SU-DHL-6 (cell line): ENCODE measurements around the gene SAE1.

Experiments
- EZH2phosphoT487 ChIP-seq: fragments of 200-600 bp; sonication (generic), shearing (Covaris generic); conservative IDR thresholded peaks from 2 replicates; pipeline ENCODE4 v1.6.1; 2018; ENCODE audit warnings: mild to moderate bottlenecking, antibody characterized with exemption, low read length, moderate library complexity, mixed read lengths
- TF ChIP-seq, protein P1 (sequence below): fragments of 200-600 bp; sonication (generic); IDR thresholded peaks from one replicate; pipeline ENCODE4 v1.5.1; 2017; ENCODE audit warnings: antibody characterized with exemption, mild to moderate bottlenecking, low read length, moderate library complexity; ENCODE audit not compliant: insufficient read depth, poor library complexity, severe bottlenecking

DNA sequence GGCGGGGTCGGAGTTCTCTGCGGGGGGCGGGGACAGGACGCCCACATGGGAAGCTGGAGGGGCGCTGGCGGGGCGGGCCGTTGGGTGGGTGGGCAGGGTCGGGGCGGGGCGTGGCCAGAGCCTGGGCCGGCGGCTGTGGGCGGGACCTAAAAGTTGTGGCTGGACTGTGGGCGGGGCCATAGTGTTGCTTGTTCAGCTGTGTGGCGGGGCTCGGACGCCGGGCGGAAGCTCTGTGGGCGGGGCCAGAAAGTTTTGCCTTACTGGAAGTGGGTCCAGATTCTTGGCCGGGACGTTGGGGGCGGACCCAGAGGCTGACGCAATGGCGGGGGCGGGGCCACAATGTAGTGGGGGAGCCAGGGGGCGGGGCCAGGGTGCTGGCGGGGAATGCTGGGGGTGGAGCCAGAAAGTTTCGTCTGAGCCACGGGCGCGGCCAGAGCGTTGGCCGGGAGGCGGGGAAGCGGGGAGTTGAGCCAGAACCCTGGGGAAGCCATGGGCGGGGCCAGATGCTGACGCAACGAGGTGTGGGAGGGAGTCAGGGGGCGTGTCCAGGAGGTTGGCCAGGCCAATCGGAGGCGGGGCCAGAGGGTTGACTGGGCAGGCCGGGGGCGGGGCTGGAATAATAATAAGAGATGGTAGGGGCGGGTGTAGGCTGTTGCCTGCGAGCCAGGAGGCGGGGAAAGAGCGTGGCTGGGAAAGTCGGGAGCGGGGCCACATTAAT, 126.2 kb downstream of the SAE1 start:
- TF ChIP-seq, protein P1, sequence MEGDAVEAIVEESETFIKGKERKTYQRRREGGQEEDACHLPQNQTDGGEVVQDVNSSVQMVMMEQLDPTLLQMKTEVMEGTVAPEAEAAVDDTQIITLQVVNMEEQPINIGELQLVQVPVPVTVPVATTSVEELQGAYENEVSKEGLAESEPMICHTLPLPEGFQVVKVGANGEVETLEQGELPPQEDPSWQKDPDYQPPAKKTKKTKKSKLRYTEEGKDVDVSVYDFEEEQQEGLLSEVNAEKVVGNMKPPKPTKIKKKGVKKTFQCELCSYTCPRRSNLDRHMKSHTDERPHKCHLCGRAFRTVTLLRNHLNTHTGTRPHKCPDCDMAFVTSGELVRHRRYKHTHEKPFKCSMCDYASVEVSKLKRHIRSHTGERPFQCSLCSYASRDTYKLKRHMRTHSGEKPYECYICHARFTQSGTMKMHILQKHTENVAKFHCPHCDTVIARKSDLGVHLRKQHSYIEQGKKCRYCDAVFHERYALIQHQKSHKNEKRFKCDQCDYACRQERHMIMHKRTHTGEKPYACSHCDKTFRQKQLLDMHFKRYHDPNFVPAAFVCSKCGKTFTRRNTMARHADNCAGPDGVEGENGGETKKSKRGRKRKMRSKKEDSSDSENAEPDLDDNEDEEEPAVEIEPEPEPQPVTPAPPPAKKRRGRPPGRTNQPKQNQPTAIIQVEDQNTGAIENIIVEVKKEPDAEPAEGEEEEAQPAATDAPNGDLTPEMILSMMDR = no peak
- TF ChIP-seq EZH2phosphoT487 = no peak
